ENCODE data around the gene SCYGR4. TPM values are rescaled to one million over a fixed set of nuclear protein-coding genes. Genes with fewer than 3 reads are reported as not detected.

Gene SCYGR4
- total RNA-seq, 4 donors from 2014 or later = not detected

GRCh38 chr2:227623226-227623625 lies 5.9 kb downstream of the SCYGR4 start:
- H3K4me1 ChIP-seq = no peaks in the 10 kb centered on the region
- intact Hi-C loops (cut with DNase I) = no loop called here
- no peak for DNase-seq
- H3K27me3 ChIP-seq = no peaks in the 10 kb centered on the region
- no peaks in the 10 kb centered on the region for H3K36me3 ChIP-seq
- no peak overlapping the region for H3K27ac ChIP-seq
- no peak overlapping the region for H3K4me3 ChIP-seq (replicated peaks in 1 of 3)
- no peaks in the 10 kb centered on the region for H3K9me3 ChIP-seq
- TF ChIP-seq POLR2A (IDR thresholded peaks at IDR 0.05) = no peak
- no peak for TF ChIP-seq CTCF (IDR thresholded peaks at IDR 0.05)

GRCh38 chr2:227625420-227625819 lies 8.1 kb downstream of the SCYGR4 start:
- Histone ChIP-seq H3K4me3 (replicated peaks in 1 of 3) (no peak overlapping the region), H3K27ac (no peak overlapping the region), H3K9me3 (no peaks in the 10 kb centered on the region), H3K4me1 (no peaks in the 10 kb centered on the region), H3K27me3 (no peaks in the 10 kb centered on the region), H3K36me3 (no peaks in the 10 kb centered on the region)
- intact Hi-C loops (cut with DNase I) = no loop called here
- no peak for DNase-seq
- no peak for TF ChIP-seq CTCF (IDR thresholded peaks at IDR 0.05)
- TF ChIP-seq POLR2A (IDR thresholded peaks at IDR 0.05) = no peak
- WGBS, 2 donors = 51 to 71% methylated on average over 2 of the region's 2 CpGs

- no peaks in the 10 kb centered on the region for H3K27me3 ChIP-seq
- DNase-seq = no peak
Observed at GRCh38 chr2:227626580-227627151, 9.4 kb downstream of the SCYGR4 start.

GRCh38 chr2:227627769-227628168 lies 10.5 kb downstream of the SCYGR4 start:
- TF ChIP-seq CTCF (IDR thresholded peaks at IDR 0.05) (no peak), POLR2A (IDR thresholded peaks at IDR 0.05) (no peak)
- no peak for DNase-seq
- intact Hi-C loops (cut with DNase I) = no loop called here
- Histone ChIP-seq H3K4me3 (replicated peaks in 1 of 3) (no peak overlapping the region), H3K36me3 (no peaks in the 10 kb centered on the region), H3K27me3 (no peaks in the 10 kb centered on the region), H3K27ac (no peak overlapping the region), H3K4me1 (no peaks in the 10 kb centered on the region), H3K9me3 (no peaks in the 10 kb centered on the region)
- 60 to 93% methylated on average over 3 of the region's 3 CpGs for WGBS, 2 donors

More at GRCh38 chr2:227626580-227627151, 9.4 kb downstream of the SCYGR4 start:
- H3K4me3 ChIP-seq (replicated peaks in 1 of 3) = no peak overlapping the region
- no peak overlapping the region for H3K27ac ChIP-seq
- WGBS, 2 donors = 83 to 97% methylated on average over 10 of the region's 10 CpGs
- TF ChIP-seq CTCF (IDR thresholded peaks at IDR 0.05) (no peak), POLR2A (IDR thresholded peaks at IDR 0.05) (no peak)
- no peaks in the 10 kb centered on the region for H3K36me3 ChIP-seq
- intact Hi-C loops (cut with DNase I) = no loop called here
- H3K9me3 ChIP-seq = no peaks in the 10 kb centered on the region
- H3K4me1 ChIP-seq = no peaks in the 10 kb centered on the region

GRCh38 chr2:227629435-227629834 lies 12.1 kb downstream of the SCYGR4 start:
- Histone ChIP-seq H3K9me3 (no peaks in the 10 kb centered on the region), H3K27ac (no peak overlapping the region), H3K27me3 (no peaks in the 10 kb centered on the region), H3K4me1 (no peaks in the 10 kb centered on the region), H3K36me3 (no peaks in the 10 kb centered on the region), H3K4me3 (replicated peaks in 1 of 3) (no peak overlapping the region)
- intact Hi-C loops (cut with DNase I) = no loop called here
- no peak for TF ChIP-seq CTCF (IDR thresholded peaks at IDR 0.05)
- no peak for TF ChIP-seq POLR2A (IDR thresholded peaks at IDR 0.05)
- no peak for DNase-seq
- WGBS, 2 donors = 66 to 82% methylated on average over 7 of the region's 7 CpGs

Data from thyroid gland (tissue), 4 donors.